K562 (cell line): ENCODE results near the gene ZDHHC8. TPM values are rescaled to one million over a fixed set of nuclear protein-coding genes. Genes with fewer than 3 reads are reported as not detected.
A peak's percentile ranks its signal among the peaks of the same experiment; 100 is the strongest.

Experiments
- ATAC-seq: fragments of 200-7000 bp; cut with Tn5 transposase; 3 replicates; pipeline ENCODE4 v1.9.1; 2020; ENCODE audit warnings: moderate library complexity
- BruUV-seq: library from RNA; stranded (reverse); fragments of 400-500 nt; replicated peaks from 2 replicates; lab custom pipeline; 2021; lab: Mats Ljungman, UMichigan
- CTCF ChIA-PET: fragments of 300-600 bp; formaldehyde crosslinking; extraction: SDS; loops from one replicate; lab custom pipeline; 2021; ENCODE audit warnings: low intra/inter-chr PET ratio; lab: Yijun Ruan, JAX
- POLR2A ChIA-PET: fragments of 300-600, 350-650 bp; sonication (Branson Sonifier 250); formaldehyde crosslinking; extraction: SDS; loops from one replicate; lab custom pipeline; 2021; ENCODE audit warnings: antibody characterized with exemption, inconsistent platforms; lab: Yijun Ruan, JAX
- DNase-seq, 4 experiments: peaks; one replicate each; pipeline versions ENCODE4 v3.0.0 to v3.0.0-alpha.2; 2011 to 2018; ENCODE audit warnings: low spot score in 3 of 4, mixed read lengths in 3 of 4; ENCODE audit errors: extremely low read depth in 1 of 4
- FAIRE-seq: peaks from 2 replicates; lab custom pipeline; 2011; peaks lifted over from hg19 to GRCh38; lab: Jason Lieb, UNC
- H2AFZ ChIP-seq: 2 replicates; pipeline ENCODE4 v1.6.0; 2011; ENCODE audit warnings: low read depth, low read length, control low read depth, inconsistent platforms
- H3K27ac ChIP-seq: fragments of 200-600 bp; 3 replicates; pipeline ENCODE4 v1.8.0; 2011; ENCODE audit warnings: low read depth, mild to moderate bottlenecking, control low read depth, inconsistent platforms, low read length, moderate library complexity, mixed read lengths; ENCODE audit errors: extremely low read depth
- H3K27me3 ChIP-seq, 2 experiments: fragments of 300-600 bp in 1 of 2; 2 replicates in 1 of 2; 3 replicates in 1 of 2; pipeline versions ENCODE4 v1.6.0 to v1.8.0; 2011; ENCODE audit warnings: inconsistent platforms in 2 of 2, low read length in 2 of 2, mild to moderate bottlenecking in 1 of 2, mixed read lengths in 1 of 2, moderate library complexity in 1 of 2; ENCODE audit not compliant: control insufficient read depth in 2 of 2, insufficient read depth in 2 of 2
- H3K36me3 ChIP-seq: fragments of 300-600 bp; 3 replicates; pipeline ENCODE4 v1.8.0; 2011; ENCODE audit warnings: mild to moderate bottlenecking, low read length, inconsistent platforms; ENCODE audit not compliant: control insufficient read depth, insufficient read depth
- H3K4me1 ChIP-seq, 2 experiments: fragments of 200-600 bp in 1 of 2; replicated peaks in 1 of 2; 2 replicates in 1 of 2; 3 replicates in 1 of 2; pipeline versions ENCODE4 v1.5.1 to v1.8.0; 2011; ENCODE audit warnings: inconsistent platforms in 2 of 2, low read length in 2 of 2, mild to moderate bottlenecking in 1 of 2, mixed read lengths in 1 of 2, moderate library complexity in 1 of 2; ENCODE audit not compliant: control insufficient read depth in 2 of 2, insufficient read depth in 2 of 2
- H3K4me2 ChIP-seq: 2 replicates; pipeline ENCODE4 v1.6.1; 2011; ENCODE audit warnings: low read length, control low read depth, inconsistent platforms, mixed read lengths; ENCODE audit not compliant: insufficient read depth
- H3K4me3 ChIP-seq: fragments of 200-600 bp; sonication (generic), shearing (Covaris generic); 2 replicates; pipeline ENCODE4 v1.5.1; 2016; ENCODE audit warnings: control low read depth, inconsistent platforms
- H3K79me2 ChIP-seq: fragments of 200-600 bp; 3 replicates; pipeline ENCODE4 v1.8.0; 2011; ENCODE audit warnings: low read length, inconsistent platforms; ENCODE audit not compliant: control insufficient read depth, insufficient read depth
- H3K9ac ChIP-seq, 2 experiments: 2 replicates each; pipeline versions ENCODE4 v1.6.0 to v1.6.1; 2011; ENCODE audit warnings: low read depth in 2 of 2, low read length in 2 of 2, control low read depth in 1 of 2, inconsistent platforms in 1 of 2, mild to moderate bottlenecking in 1 of 2, mixed read lengths in 1 of 2; ENCODE audit not compliant: insufficient read depth in 1 of 2
- H3K9me1 ChIP-seq: one replicate; pipeline ENCODE4 v1.6.0; 2011; ENCODE audit warnings: inconsistent platforms, mild to moderate bottlenecking, low read length, moderate library complexity; ENCODE audit not compliant: control insufficient read depth, insufficient read depth
- H3K9me3 ChIP-seq: replicated peaks from 2 replicates; pipeline ENCODE4 v1.5.1; 2011; ENCODE audit warnings: low read depth, low read length, inconsistent platforms; ENCODE audit not compliant: control insufficient read depth, insufficient read depth
- H4K20me1 ChIP-seq: replicated peaks from 2 replicates; pipeline ENCODE4 v1.6.1; 2011; ENCODE audit warnings: low read length, inconsistent platforms, mixed read lengths; ENCODE audit not compliant: control insufficient read depth, insufficient read depth
- BHLHE40 ChIP-seq: IDR thresholded peaks from 2 replicates; pipeline ENCODE4 v1.6.1; 2011; ENCODE audit warnings: low read length, improper control_type of control experiment
- CAMTA2 ChIP-seq: fragments of 250-450 bp; sonication (Bioruptor Pico); conservative IDR thresholded peaks from 2 replicates; pipeline ENCODE4 v1.5.1; 2022
- CGGBP1 ChIP-seq: fragments of 250-450 bp; sonication (Bioruptor Pico); IDR thresholded peaks from 2 replicates; pipeline ENCODE4 v1.9.0; 2021; ENCODE audit warnings: mild to moderate bottlenecking
- CREB1 ChIP-seq, 2 experiments: sonication (generic) in 1 of 2; formaldehyde crosslinking in 1 of 2; IDR thresholded peaks; 2 replicates each; pipeline versions ENCODE4 v1.6.1 to v1.8.0; 2012 to 2022; ENCODE audit warnings: inconsistent platforms in 1 of 2, mild to moderate bottlenecking in 1 of 2, missing genetic modification reagents in 1 of 2, moderate library complexity in 1 of 2
- ETS1 ChIP-seq: conservative IDR thresholded peaks from 2 replicates; pipeline ENCODE4 v1.6.1; 2011; ENCODE audit warnings: low read depth, mild to moderate bottlenecking, low read length; ENCODE audit not compliant: control insufficient read depth
- ETS2 ChIP-seq: IDR thresholded peaks from 2 replicates; pipeline ENCODE4 v1.6.1; 2016; ENCODE audit warnings: borderline replicate concordance, missing genetic modification characterization, mild to moderate bottlenecking, moderate library complexity, missing compliant biosample characterization; ENCODE audit not compliant: poor library complexity, severe bottlenecking
- EWSR1 ChIP-seq: fragments of 450-650 bp; IDR thresholded peaks from 2 replicates; pipeline ENCODE4 v1.6.1; 2018; ENCODE audit warnings: borderline replicate concordance, mild to moderate bottlenecking, low read depth, moderate library complexity; ENCODE audit not compliant: partially characterized antibody
- HDAC6 ChIP-seq: IDR thresholded peaks from 2 replicates; pipeline ENCODE4 v1.6.1; 2012; ENCODE audit warnings: low read depth, mild to moderate bottlenecking, control low read depth, inconsistent platforms, low read length, moderate library complexity
- NKRF ChIP-seq: fragments of 450-650 bp; IDR thresholded peaks from 2 replicates; pipeline ENCODE4 v1.6.1; 2016; ENCODE audit warnings: borderline replicate concordance
- PHTF2 ChIP-seq: fragments of 250-450 bp; sonication (Bioruptor Pico); IDR thresholded peaks from 2 replicates; pipeline ENCODE4 v1.5.0; 2021; ENCODE audit warnings: mild to moderate bottlenecking
- PRMT5 ChIP-seq: sonication (generic); formaldehyde crosslinking; IDR thresholded peaks from 2 replicates; pipeline ENCODE4 v1.5.0; 2020; ENCODE audit warnings: missing genetic modification reagents
- RBM25 ChIP-seq: fragments of 200-400 bp; formaldehyde crosslinking; IDR thresholded peaks from 2 replicates; pipeline ENCODE4 v1.6.1; 2018; ENCODE audit warnings: low read length, low read depth, moderate library complexity; ENCODE audit not compliant: severe bottlenecking
- RHOXF2B ChIP-seq: fragments of 250-450 bp; sonication (Bioruptor Pico); conservative IDR thresholded peaks from 2 replicates; pipeline ENCODE4 v1.5.1; 2021
- SRSF3 ChIP-seq: fragments of 200-400 bp; formaldehyde crosslinking; IDR thresholded peaks from 2 replicates; pipeline ENCODE4 v1.6.1; 2016; ENCODE audit warnings: mild to moderate bottlenecking, low read length, moderate library complexity; ENCODE audit not compliant: insufficient read depth
- TOE1 ChIP-seq, 2 experiments: fragments of 450-650 bp in 1 of 2; sonication (generic) in 1 of 2; formaldehyde crosslinking in 1 of 2; IDR thresholded peaks; 2 replicates each; pipeline versions ENCODE4 v1.7.1 to v1.8.0; 2016 to 2022; ENCODE audit warnings: borderline replicate concordance in 2 of 2, mild to moderate bottlenecking in 2 of 2, antibody characterized with exemption in 1 of 2, inconsistent platforms in 1 of 2, low read depth in 1 of 2, missing genetic modification reagents in 1 of 2, moderate library complexity in 1 of 2
- ZNF347 ChIP-seq: fragments of 450-650 bp; formaldehyde crosslinking; IDR thresholded peaks from 2 replicates; pipeline ENCODE4 v1.4.0; 2020; ENCODE audit warnings: low read depth, mild to moderate bottlenecking, moderate library complexity
- ZNF551 ChIP-seq: fragments of 250-450 bp; sonication (Bioruptor Pico); IDR thresholded peaks from 2 replicates; pipeline ENCODE4 v1.5.0; 2021; ENCODE audit warnings: mild to moderate bottlenecking, moderate library complexity
- ZNF830 ChIP-seq: fragments of 250-450 bp; sonication (Bioruptor Pico); IDR thresholded peaks from 2 replicates; pipeline ENCODE4 v1.5.0; 2021; ENCODE audit warnings: mild to moderate bottlenecking
- WGBS: fragments of 100-300 bp; shearing (Covaris generic); methylation state at CpG from one replicate; pipeline ENCODE4 v1.1.6; 2016; ENCODE audit warnings: low coverage, mixed read lengths; ENCODE audit not compliant: insufficient coverage; ENCODE audit errors: missing lambda C conversion rate; 5-methylcytosine and 5-hydroxymethylcytosine counted together
- in situ Hi-C: fragments of 300-500 bp; cut with MboI; formaldehyde crosslinking; loops from 4 replicates; pipeline ENCODE4 v1.15.0; 2018; ENCODE audit warnings: inconsistent platforms, mixed read lengths
- intact Hi-C: fragments of 100-400 bp; cut with micrococcal nuclease; formaldehyde crosslinking; loops from 2 replicates; pipeline ENCODE4 v1.14.2; 2022
- polyA plus RNA-seq, 8 experiments: library from polyadenylated mRNA; depleted of rRNA in 4 of 8; stranded (reverse) in 5 of 8; unstranded in 3 of 8; fragments of >200 nt; fragmentation: Nextera tagmentation in 2 of 8; fragmentation: Illumina TruSeq in 1 of 8; extraction: Ambion mirVana in 2 of 8; extraction: Trizol in 1 of 8; gene quantifications; 2 replicates each; pipeline versions ENCODE4 v1.2.1 to v1.2.3, GENCODE V29; 2011 to 2014; ENCODE audit warnings: inconsistent platforms in 1 of 8, missing spikeins in 1 of 8
- total RNA-seq, 7 experiments: library from RNA; depleted of rRNA in 6 of 7; stranded (reverse); fragments of >200 nt in 6 of 7; fragmentation: Illumina TruSeq in 2 of 7; extraction: Trizol in 2 of 7; gene quantifications; 2 replicates each; pipeline versions ENCODE4 v1.2.1 to v1.2.3, GENCODE V29; 2011 to 2021; ENCODE audit warnings: low replicate concordance in 1 of 7

The ZDHHC8 gene
- total and polyA plus RNA-seq, 9 of the 15 experiments (the other 6 are each of a cell fraction or from before 2014, with no cell fraction given) = 0.04 to 109 (median 16.4) TPM

GRCh38 chr22:20130319-20130718 is 1.3 kb upstream of the ZDHHC8 start:
- H2AFZ ChIP-seq = no peak overlapping the region
- no peak for DNase-seq
- no peaks in the 10 kb centered on the region for H3K9me3 ChIP-seq
- H3K4me2 ChIP-seq = no peak overlapping the region; the same call in 1 of the 2 replicates
- H3K4me1 ChIP-seq = peaks cover 11 to 79% of the 10 kb centered on the region in 2 experiments
- 69% methylated on average over 3 of the region's 3 CpGs for WGBS
- no peaks in the 10 kb centered on the region for H3K27me3 ChIP-seq
- peaks cover 4% of the 10 kb centered on the region for H3K9me1 ChIP-seq
- intact Hi-C loops (no loop called here), in situ Hi-C loops (no loop called here)
- BruUV-seq = no TSS peak
- peaks cover 30% of the 10 kb centered on the region; the same call in 2 of the 3 replicates for H3K36me3 ChIP-seq
- ATAC-seq = no peak
- FAIRE-seq = no peak
- ChIA-PET POLR2A (interaction anchor here (0.6 to 8.3 kb wide), 14 partner anchors 8 to 406 kb away, joined by 3 to 212 read pairs (median 3); partner anchors contain the start of genes GP1BB, RANBP1 and TRMT2A), CTCF (interaction anchor here (0.5 to 5.8 kb wide), 2 partner anchors 159 to 536 kb away, joined by 5 to 80 read pairs; no protein-coding TSS in a partner anchor)
- peak overlapping the region in 1 of 2 experiments; percentile 93; a peak in 2 of 4 replicates for H3K9ac ChIP-seq
- H3K4me3 ChIP-seq = no peak overlapping the region
- peaks cover 21% of the 10 kb centered on the region for H3K79me2 ChIP-seq
- H4K20me1 ChIP-seq = peaks cover 70% of the 10 kb centered on the region
- H3K27ac ChIP-seq = no peak overlapping the region
- TF ChIP-seq NKRF = no peak
- TF ChIP-seq CREB1 (IDR thresholded peaks at IDR 0.05) = no peak
- TF ChIP-seq CREB1 (CRISPR knock-in tag; IDR thresholded peaks at IDR 0.05) = no peak
- no peak for TF ChIP-seq RBM25
- TF ChIP-seq RHOXF2B (CRISPR knock-in tag) = peak; percentile 29; the same call in 1 of the 2 replicates
- TF ChIP-seq EWSR1 = no peak
- TF ChIP-seq PRMT5 (CRISPR knock-in tag) = no peak; the same call in 1 of the 2 replicates
- TF ChIP-seq PHTF2 = no peak
- TF ChIP-seq ZNF551 (CRISPR knock-in tag) = no peak
- TF ChIP-seq HDAC6 = 0 out of 2 replicates have a peak, but pooled peaks have one; percentile 22
- 0 out of 2 replicates have a peak, but pooled peaks have one; percentile 59 for TF ChIP-seq SRSF3
- 0 out of 2 replicates have a peak, but pooled peaks have one; percentile 18 for TF ChIP-seq BHLHE40
- TF ChIP-seq ETS1 = 0 out of 2 replicates have a peak, but pooled peaks have one; percentile 33
- TF ChIP-seq CAMTA2 (CRISPR knock-in tag) = 0 out of 2 replicates have a peak, but pooled peaks have one; percentile 82
- 0 out of 2 replicates have a peak, but pooled peaks have one; percentile 67 for TF ChIP-seq CGGBP1 (CRISPR knock-in tag)
- TF ChIP-seq ZNF347 (CRISPR knock-in tag) = no peak
- no peak for TF ChIP-seq TOE1 (IDR thresholded peaks at IDR 0.05; ENCODE audit: borderline replicate concordance)
- no peak for TF ChIP-seq TOE1 (CRISPR knock-in tag; IDR thresholded peaks at IDR 0.05; ENCODE audit: borderline replicate concordance, low read depth)
- 0 out of 2 replicates have a peak, but pooled peaks have one; percentile 42 for TF ChIP-seq ZNF830 (CRISPR knock-in tag)
- TF ChIP-seq ETS2 (tag) = peak; percentile 26
